Measurements from ENCODE around the gene SGIP1. TPM values are rescaled to one million over a fixed set of nuclear protein-coding genes. Genes with fewer than 3 reads are reported as not detected.
"Not testable (repeated sequence)": the region's sequence is repeated elsewhere in the genome, so short reads cannot be mapped to it uniquely, and the experiment has no call there.

SGIP1 gene
- total RNA-seq, 2 donors from 2014 or later, result 3.8 to 9.4 TPM

GRCh38 chr1:66723985-66724384 lies 190.0 kb downstream of the SGIP1 start:
- Mint-ChIP-seq H3K27me3 (ENCODE audit: insufficient read depth) (peaks cover 9% of the 10 kb centered on the region), H3K4me1 (peaks cover 4% of the 10 kb centered on the region), H3K4me3 (no peak overlapping the region), H3K9me3 (no peaks in the 10 kb centered on the region), H3K27ac (no peak overlapping the region), H3K36me3 (ENCODE audit: low read depth) (no peaks in the 10 kb centered on the region)
- no peaks in the 10 kb centered on the region for H3K4me1 ChIP-seq (ENCODE audit: control insufficient read depth, insufficient read depth, low read length)
- DNase-seq, result no peak
- no peak overlapping the region for H3K27ac ChIP-seq (ENCODE audit: low read depth, low read length)
- H3K9ac ChIP-seq (ENCODE audit: extremely low read depth, low read length, poor library complexity, severe bottlenecking), result no peak overlapping the region
- H3K36me3 ChIP-seq (ENCODE audit: control insufficient read depth, insufficient read depth, low read length), result no peaks in the 10 kb centered on the region
- H3K9me3 ChIP-seq (ENCODE audit: control insufficient read depth, low read length), result no peaks in the 10 kb centered on the region
- no peak for TF ChIP-seq CTCF (conservative IDR thresholded peaks at IDR 0.05)
- no peaks in the 10 kb centered on the region for H3K27me3 ChIP-seq (ENCODE audit: control insufficient read depth, insufficient read depth, low read length, poor library complexity, severe bottlenecking)
- H3K4me3 ChIP-seq (ENCODE audit: low read length), result no peak overlapping the region

GRCh38 chr1:66725885-66726665 lies 192.1 kb downstream of the SGIP1 start:
- H3K4me1 ChIP-seq (ENCODE audit: control insufficient read depth, insufficient read depth, low read length), result no peaks in the 10 kb centered on the region
- no peaks in the 10 kb centered on the region for H3K27me3 ChIP-seq (ENCODE audit: control insufficient read depth, insufficient read depth, low read length, poor library complexity, severe bottlenecking)
- H3K27ac ChIP-seq (ENCODE audit: low read depth, low read length), result no peak overlapping the region
- H3K36me3 ChIP-seq (ENCODE audit: control insufficient read depth, insufficient read depth, low read length), result no peaks in the 10 kb centered on the region
- Mint-ChIP-seq H3K27me3 (ENCODE audit: insufficient read depth) (peaks cover 9% of the 10 kb centered on the region), H3K4me1 (peaks cover 9% of the 10 kb centered on the region), H3K9me3 (no peaks in the 10 kb centered on the region), H3K27ac (no peak overlapping the region), H3K36me3 (ENCODE audit: low read depth) (no peaks in the 10 kb centered on the region), H3K4me3 (no peak overlapping the region)
- peak; percentile 98 for TF ChIP-seq CTCF (conservative IDR thresholded peaks at IDR 0.05)
- DNase-seq, result peak; percentile 85
- no peak overlapping the region for H3K4me3 ChIP-seq (ENCODE audit: low read length)
- no peaks in the 10 kb centered on the region for H3K9me3 ChIP-seq (ENCODE audit: control insufficient read depth, low read length)
- 31 to 37% methylated on average over 8 to 9 of the region's 9 CpGs for WGBS, 2 experiments (ENCODE audit: insufficient coverage in 1 of 2, insufficient read length in 1 of 2)
- H3K9ac ChIP-seq (ENCODE audit: extremely low read depth, low read length, poor library complexity, severe bottlenecking), result no peak overlapping the region

GRCh38 chr1:66728021-66728420 lies 194.1 kb downstream of the SGIP1 start:
- 90% methylated on average over 2 of the region's 2 CpGs; no CpG with 5 or more reads in 1 of the 2 experiments for WGBS, 2 experiments (ENCODE audit: insufficient coverage in 1 of 2, insufficient read length in 1 of 2)
- Mint-ChIP-seq H3K27me3 (ENCODE audit: insufficient read depth) (peaks cover 9% of the 10 kb centered on the region), H3K9me3 (no peaks in the 10 kb centered on the region), H3K36me3 (ENCODE audit: low read depth) (no peaks in the 10 kb centered on the region), H3K4me1 (peaks cover 9% of the 10 kb centered on the region), H3K27ac (no peak overlapping the region), H3K4me3 (no peak overlapping the region)
- Histone ChIP-seq H3K4me3 (ENCODE audit: low read length) (no peak overlapping the region), H3K27ac (ENCODE audit: low read depth, low read length) (no peak overlapping the region), H3K27me3 (ENCODE audit: control insufficient read depth, insufficient read depth, low read length, poor library complexity, severe bottlenecking) (no peaks in the 10 kb centered on the region), H3K9me3 (ENCODE audit: control insufficient read depth, low read length) (no peaks in the 10 kb centered on the region), H3K9ac (ENCODE audit: extremely low read depth, low read length, poor library complexity, severe bottlenecking) (no peak overlapping the region), H3K36me3 (ENCODE audit: control insufficient read depth, insufficient read depth, low read length) (no peaks in the 10 kb centered on the region), H3K4me1 (ENCODE audit: control insufficient read depth, insufficient read depth, low read length) (no peaks in the 10 kb centered on the region)
- DNase-seq, result no peak
- no peak for TF ChIP-seq CTCF (conservative IDR thresholded peaks at IDR 0.05)

GRCh38 chr1:66728716-66729115 lies 194.8 kb downstream of the SGIP1 start:
- H3K4me1 Mint-ChIP-seq; H3K4me1 ChIP-seq (ENCODE audit: control insufficient read depth, insufficient read depth, low read length); H3K4me3 ChIP-seq (ENCODE audit: low read length); H3K9me3 Mint-ChIP-seq; H3K27ac ChIP-seq (ENCODE audit: low read depth, low read length); H3K27me3 ChIP-seq (ENCODE audit: control insufficient read depth, insufficient read depth, low read length, poor library complexity, severe bottlenecking); H3K9me3 ChIP-seq (ENCODE audit: control insufficient read depth, low read length); DNase-seq; H3K9ac ChIP-seq (ENCODE audit: extremely low read depth, low read length, poor library complexity, severe bottlenecking); H3K27me3 Mint-ChIP-seq (ENCODE audit: insufficient read depth); H3K36me3 ChIP-seq (ENCODE audit: control insufficient read depth, insufficient read depth, low read length); H3K36me3 Mint-ChIP-seq (ENCODE audit: low read depth); H3K4me3 Mint-ChIP-seq; H3K27ac Mint-ChIP-seq: not testable (repeated sequence)

Data from endodermal cell (in vitro differentiated cells).